Calu3 (cell line): ENCODE results near the gene RAD51B. TPM values are rescaled to one million over a fixed set of nuclear protein-coding genes. Genes with fewer than 3 reads are reported as not detected.

Experiments
- BruUV-seq: library from RNA; stranded (reverse); fragments of 400-500 nt; replicated peaks from 2 replicates; lab custom pipeline; 2021; lab: Mats Ljungman, UMichigan
- CTCF ChIA-PET: fragments of 300-600 bp; sonication (Branson Sonifier 250); formaldehyde crosslinking; loops from one replicate; lab custom pipeline; 2022; ENCODE audit warnings: antibody characterized with exemption; lab: Charles Lee
- DNase-seq: peaks from one replicate; pipeline ENCODE4 v3.0.0; 2022
- H3K27ac Mint-ChIP-seq: one replicate; pipeline ENCODE4 v1.8.0; 2022; ENCODE audit warnings: mixed read lengths; ENCODE audit not compliant: unreplicated experiment
- H3K27me3 Mint-ChIP-seq: one replicate; pipeline ENCODE4 v1.8.0; 2022; ENCODE audit warnings: mixed read lengths; ENCODE audit not compliant: unreplicated experiment
- H3K36me3 Mint-ChIP-seq: one replicate; pipeline ENCODE4 v1.8.0; 2022; ENCODE audit warnings: mild to moderate bottlenecking, moderate library complexity, mixed read lengths; ENCODE audit not compliant: insufficient read depth, unreplicated experiment
- H3K4me1 Mint-ChIP-seq: one replicate; pipeline ENCODE4 v1.8.0; 2022; ENCODE audit warnings: mild to moderate bottlenecking, low read depth, mixed read lengths; ENCODE audit not compliant: unreplicated experiment
- H3K4me3 Mint-ChIP-seq: one replicate; pipeline ENCODE4 v1.8.0; 2022; ENCODE audit warnings: mild to moderate bottlenecking, low read depth, moderate library complexity, mixed read lengths; ENCODE audit not compliant: unreplicated experiment
- H3K9me3 Mint-ChIP-seq: one replicate; pipeline ENCODE4 v1.8.0; 2022; ENCODE audit warnings: low read depth, mixed read lengths; ENCODE audit not compliant: unreplicated experiment
- CTCF ChIP-seq: fragments of 200-600 bp; IDR thresholded peaks from one replicate; pipeline ENCODE4 v1.8.0; 2022; ENCODE audit warnings: antibody characterized with exemption; ENCODE audit not compliant: unreplicated experiment
- intact Hi-C: fragments of 100-400 bp; cut with micrococcal nuclease; formaldehyde crosslinking; loops from one replicate; pipeline ENCODE4 v1.10.0; 2022; ENCODE audit not compliant: unreplicated experiment
- total RNA-seq: library from RNA; stranded (reverse); gene quantifications from 2 replicates; pipeline ENCODE4 v1.2.3, GENCODE V29; 2022

RAD51B gene
- total RNA-seq, 1 experiment from 2014 or later = 24.7 TPM

- TF ChIP-seq CTCF = no peak
- intact Hi-C loops = no loop called here
- no peak for DNase-seq
- no peaks in the 10 kb centered on the region for H3K4me1 Mint-ChIP-seq
- CTCF ChIA-PET = no interaction called here
- no peak overlapping the region for H3K27ac Mint-ChIP-seq
- no peak overlapping the region for H3K4me3 Mint-ChIP-seq
- H3K36me3 Mint-ChIP-seq = no peaks in the 10 kb centered on the region
- H3K27me3 Mint-ChIP-seq = no peaks in the 10 kb centered on the region
- BruUV-seq = no TSS peak
- no peaks in the 10 kb centered on the region for H3K9me3 Mint-ChIP-seq
These were observed 903.5 kb downstream of the RAD51B start for GRCh38 chr14:68722968-68723566.

- no peak for DNase-seq
- Mint-ChIP-seq H3K4me1 (no peaks in the 10 kb centered on the region), H3K27ac (no peak overlapping the region), H3K27me3 (no peaks in the 10 kb centered on the region), H3K36me3 (no peaks in the 10 kb centered on the region), H3K4me3 (no peak overlapping the region), H3K9me3 (no peaks in the 10 kb centered on the region)
- intact Hi-C loops = no loop called here
- no peak for TF ChIP-seq CTCF
- CTCF ChIA-PET = no interaction called here
- BruUV-seq = no TSS peak
These were observed 904.3 kb downstream of the RAD51B start for GRCh38 chr14:68723808-68724268.

GRCh38 chr14:68724914-68725313 lies 905.3 kb downstream of the RAD51B start:
- no peak for TF ChIP-seq CTCF
- H3K27ac Mint-ChIP-seq = no peak overlapping the region
- H3K9me3 Mint-ChIP-seq = no peaks in the 10 kb centered on the region
- no TSS peak for BruUV-seq
- CTCF ChIA-PET = interaction anchor here (0.6 kb wide), 1 partner anchor 823 kb away, joined by 3 read pairs; no protein-coding TSS in a partner anchor
- no peaks in the 10 kb centered on the region for H3K36me3 Mint-ChIP-seq
- H3K27me3 Mint-ChIP-seq = no peaks in the 10 kb centered on the region
- H3K4me3 Mint-ChIP-seq = no peak overlapping the region
- no peak for DNase-seq
- intact Hi-C loops = no loop called here
- no peaks in the 10 kb centered on the region for H3K4me1 Mint-ChIP-seq

- intact Hi-C loops = no loop called here
- Mint-ChIP-seq H3K9me3 (no peaks in the 10 kb centered on the region), H3K36me3 (no peaks in the 10 kb centered on the region), H3K4me1 (no peaks in the 10 kb centered on the region), H3K27ac (no peak overlapping the region), H3K4me3 (no peak overlapping the region), H3K27me3 (no peaks in the 10 kb centered on the region)
- no peak for DNase-seq
- CTCF ChIA-PET = no interaction called here
- no TSS peak for BruUV-seq
- TF ChIP-seq CTCF = no peak
These were observed 906.6 kb downstream of the RAD51B start for GRCh38 chr14:68726093-68726695.
